B cell (primary cell): ENCODE results near the gene STIM1. TPM values are rescaled to one million over a fixed set of nuclear protein-coding genes. Genes with fewer than 3 reads are reported as not detected.
A peak's percentile ranks its signal among the peaks of the same experiment; 100 is the strongest.

Experiments
- ATAC-seq: fragments of 200-7000 bp; cut with Tn5 transposase; one replicate; pipeline ENCODE4 v1.10.0; 2021; ENCODE audit warnings: low read depth, mild to moderate bottlenecking, moderate number of reproducible peaks, moderate library complexity
- CTCF ChIA-PET: fragments of 350-600 bp; sonication (Branson Sonifier 250); formaldehyde crosslinking; loops from one replicate; lab custom pipeline; 2021; ENCODE audit warnings: antibody characterized with exemption, inconsistent platforms; lab: Charles Lee
- POLR2A ChIA-PET: fragments of 350-600 bp; sonication (Branson Sonifier 250); formaldehyde crosslinking; loops from one replicate; lab custom pipeline; 2021; ENCODE audit warnings: antibody characterized with exemption; lab: Charles Lee
- DNase-seq: peaks from one replicate; pipeline ENCODE4 v3.0.0; 2013
- H2AFZ ChIP-seq: 2 replicates; pipeline ENCODE4 v1.6.1; 2012; ENCODE audit warnings: mild to moderate bottlenecking, low read depth, low read length; ENCODE audit not compliant: insufficient read depth, poor library complexity, severe bottlenecking
- H3K27ac ChIP-seq, 2 donors: 1 replicate in 1 of 2; 2 replicates in 1 of 2; pipeline ENCODE4 v1.5.1; 2012 to 2013; ENCODE audit warnings: low read length in 2 of 2, mild to moderate bottlenecking in 2 of 2, moderate library complexity in 1 of 2
- H3K27me3 ChIP-seq, 4 experiments: fragments of 200-600 bp in 1 of 4; sonication (generic) in 1 of 4; replicated peaks in 1 of 4; 1 replicate in 2 of 4; 2 replicates in 2 of 4; pipeline versions ENCODE4 v1.6.1 to v1.7.0; 2013 to 2016; ENCODE audit warnings: low read length in 3 of 4, mild to moderate bottlenecking in 2 of 4, mixed read lengths in 1 of 4, moderate library complexity in 1 of 4; ENCODE audit not compliant: insufficient read depth in 4 of 4, control insufficient read depth in 3 of 4; ENCODE audit errors: control extremely low read depth in 1 of 4
- H3K36me3 ChIP-seq, 2 experiments: replicated peaks in 1 of 2; 1 replicate in 1 of 2; 2 replicates in 1 of 2; pipeline versions ENCODE4 v1.6.1 to v1.7.1; 2013; ENCODE audit warnings: low read length in 1 of 2; ENCODE audit not compliant: insufficient read depth in 2 of 2, control insufficient read depth in 1 of 2; ENCODE audit errors: control extremely low read depth in 1 of 2, extremely low read depth in 1 of 2
- H3K4me1 ChIP-seq, 2 donors: fragments of 200-600 bp in 1 of 2; sonication (generic) in 1 of 2; 1 replicate in 1 of 2; 2 replicates in 1 of 2; pipeline versions ENCODE4 v1.5.1 to v1.6.1; 2013 to 2017; ENCODE audit warnings: low read length in 2 of 2; ENCODE audit not compliant: control insufficient read depth in 2 of 2, insufficient read depth in 2 of 2
- H3K4me2 ChIP-seq: replicated peaks from 2 replicates; pipeline ENCODE3; 2012; ENCODE audit warnings: mild to moderate bottlenecking, low read depth, low read length; ENCODE audit not compliant: poor library complexity, severe bottlenecking
- H3K4me3 ChIP-seq, 5 experiments: fragments of 200-600 bp in 1 of 5; sonication (generic) in 1 of 5; 1 replicate in 3 of 5; 2 replicates in 2 of 5; pipeline versions ENCODE4 v1.5.1 to v1.7.0; 2011 to 2016; ENCODE audit warnings: low read length in 4 of 5, mild to moderate bottlenecking in 4 of 5, low read depth in 2 of 5, control low read depth in 1 of 5, moderate library complexity in 1 of 5; ENCODE audit not compliant: insufficient read depth in 1 of 5; ENCODE audit errors: control extremely low read depth in 1 of 5, extremely low read depth in 1 of 5
- H3K79me2 ChIP-seq: fragments of 200-600 bp; sonication (generic); one replicate; pipeline ENCODE4 v1.6.0; 2016; ENCODE audit warnings: low read length; ENCODE audit not compliant: control insufficient read depth, insufficient read depth
- H3K9ac ChIP-seq: fragments of 200-600 bp; sonication (generic); 2 replicates; pipeline ENCODE4 v1.6.1; 2017; ENCODE audit warnings: mild to moderate bottlenecking, low read length, moderate library complexity
- H3K9me3 ChIP-seq, 3 donors: one replicate each; pipeline versions ENCODE4 v1.6.1 to v1.7.1; 2013; ENCODE audit warnings: low read length in 2 of 3; ENCODE audit not compliant: control insufficient read depth in 2 of 3, insufficient read depth in 1 of 3; ENCODE audit errors: control extremely low read depth in 1 of 3
- H4K20me1 ChIP-seq: 2 replicates; pipeline ENCODE4 v1.6.0; 2012; ENCODE audit warnings: mild to moderate bottlenecking, low read length; ENCODE audit not compliant: insufficient read depth, control insufficient read depth, poor library complexity, severe bottlenecking
- H3K27ac Mint-ChIP-seq: one replicate; pipeline ENCODE4 v1.8.0; 2021; ENCODE audit warnings: mixed read lengths
- H3K27me3 Mint-ChIP-seq: one replicate; pipeline ENCODE4 v1.8.0; 2021; ENCODE audit warnings: mixed read lengths
- H3K4me1 Mint-ChIP-seq: one replicate; pipeline ENCODE4 v1.8.0; 2021; ENCODE audit warnings: mixed read lengths
- H3K4me3 Mint-ChIP-seq: one replicate; pipeline ENCODE4 v1.8.0; 2021; ENCODE audit warnings: mixed read lengths
- H3K9me3 Mint-ChIP-seq: one replicate; pipeline ENCODE4 v1.8.0; 2022; ENCODE audit warnings: mixed read lengths; ENCODE audit not compliant: insufficient read depth
- EZH2 ChIP-seq: IDR thresholded peaks from 2 replicates; pipeline ENCODE4 v1.6.1; 2012; ENCODE audit warnings: borderline replicate concordance, low read depth, mild to moderate bottlenecking, moderate library complexity, low read length; ENCODE audit not compliant: insufficient read depth, poor library complexity, severe bottlenecking
- WGBS: methylation state at CpG from one replicate; pipeline ENCODE4 v1.1.5; 2013; ENCODE audit warnings: missing lambda C conversion rate; ENCODE audit not compliant: insufficient coverage; 5-methylcytosine and 5-hydroxymethylcytosine counted together
- intact Hi-C: fragments of 100-400 bp; cut with micrococcal nuclease; formaldehyde crosslinking; loops from one replicate; pipeline ENCODE4 v1.10.0; 2022
- polyA plus RNA-seq: library from polyadenylated mRNA; depleted of rRNA; stranded (reverse); fragments of >200 nt; gene quantifications from 2 replicates; pipeline ENCODE4 v1.2.3, GENCODE V29; 2012
- total RNA-seq, 2 donors: library from RNA; stranded (reverse); fragments of 120-200 nt in 1 of 2; gene quantifications; 1 replicate in 1 of 2; 2 replicates in 1 of 2; pipeline versions ENCODE4 v1.2.3 to v1.2.4, GENCODE V29; 2013 to 2022
- TF ChIP-seq, protein P1 (sequence below): fragments of 200-600 bp; IDR thresholded peaks from one replicate; pipeline ENCODE4 v1.8.0; 2022; ENCODE audit warnings: antibody characterized with exemption, mild to moderate bottlenecking

Gene STIM1
- total and polyA plus RNA-seq, 2 donors (not counting 1 experiment from before 2014, with no cell fraction given), result 59.4 to 76.7 TPM

DNA sequence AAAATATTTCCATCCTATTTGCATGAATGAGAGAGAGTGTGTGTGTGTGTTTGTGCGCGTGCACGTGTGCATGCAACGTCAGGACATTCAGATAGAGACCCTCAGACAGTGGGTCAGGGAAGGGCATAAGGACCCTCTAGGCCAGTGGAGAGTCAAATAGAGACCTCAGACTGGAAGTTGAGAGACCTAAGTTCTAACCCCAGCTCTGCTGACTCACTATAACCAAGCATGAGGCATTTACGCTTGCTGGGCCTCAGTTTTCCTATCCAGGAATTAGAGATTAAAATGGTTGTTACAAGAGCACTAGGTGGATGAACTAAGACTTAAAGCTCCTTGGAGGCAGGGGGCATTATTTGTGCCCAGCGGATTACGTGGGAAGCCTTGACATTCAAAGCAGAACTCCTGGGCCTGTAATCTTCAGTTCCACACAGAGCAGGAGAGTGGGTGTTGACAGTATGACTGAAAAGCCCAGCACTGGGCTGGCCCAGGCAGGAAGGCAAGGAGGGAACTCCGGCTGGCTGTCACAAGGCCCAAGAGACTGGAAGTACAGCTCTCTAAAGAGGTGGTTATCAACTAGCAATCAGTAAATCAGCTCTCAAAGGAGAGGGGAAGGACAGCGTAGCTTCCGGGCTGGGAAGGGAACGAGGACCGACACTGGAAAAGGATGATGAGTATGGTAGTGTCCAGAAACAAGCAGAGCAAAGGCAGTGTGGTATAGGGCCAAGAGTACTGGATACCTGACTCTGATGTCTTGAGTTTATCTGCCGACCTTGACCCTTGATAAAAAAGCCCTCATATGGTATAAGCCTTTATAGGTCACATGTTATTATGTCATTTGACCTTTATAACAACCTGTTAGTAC is 23.9 kb upstream of the STIM1 start:
- CTCF ChIA-PET, result interaction anchor here (0.6 to 28.7 kb wide), 5 partner anchors 10 to 241 kb away, joined by 5 to 662 read pairs (median 8); partner anchors contain the start of genes PGAP2, RHOG and STIM1
- peaks cover 64% of the 10 kb centered on the region for H3K4me1 Mint-ChIP-seq
- no peak overlapping the region for H3K4me3 ChIP-seq
- no peak overlapping the region for H3K4me2 ChIP-seq
- WGBS, result 80% methylated on average over 11 of the region's 13 CpGs
- H3K9me3 Mint-ChIP-seq, result no peaks in the 10 kb centered on the region
- DNase-seq (no peak), ATAC-seq (no peak)
- TF ChIP-seq EZH2, result no peak
- TF ChIP-seq, protein P1, sequence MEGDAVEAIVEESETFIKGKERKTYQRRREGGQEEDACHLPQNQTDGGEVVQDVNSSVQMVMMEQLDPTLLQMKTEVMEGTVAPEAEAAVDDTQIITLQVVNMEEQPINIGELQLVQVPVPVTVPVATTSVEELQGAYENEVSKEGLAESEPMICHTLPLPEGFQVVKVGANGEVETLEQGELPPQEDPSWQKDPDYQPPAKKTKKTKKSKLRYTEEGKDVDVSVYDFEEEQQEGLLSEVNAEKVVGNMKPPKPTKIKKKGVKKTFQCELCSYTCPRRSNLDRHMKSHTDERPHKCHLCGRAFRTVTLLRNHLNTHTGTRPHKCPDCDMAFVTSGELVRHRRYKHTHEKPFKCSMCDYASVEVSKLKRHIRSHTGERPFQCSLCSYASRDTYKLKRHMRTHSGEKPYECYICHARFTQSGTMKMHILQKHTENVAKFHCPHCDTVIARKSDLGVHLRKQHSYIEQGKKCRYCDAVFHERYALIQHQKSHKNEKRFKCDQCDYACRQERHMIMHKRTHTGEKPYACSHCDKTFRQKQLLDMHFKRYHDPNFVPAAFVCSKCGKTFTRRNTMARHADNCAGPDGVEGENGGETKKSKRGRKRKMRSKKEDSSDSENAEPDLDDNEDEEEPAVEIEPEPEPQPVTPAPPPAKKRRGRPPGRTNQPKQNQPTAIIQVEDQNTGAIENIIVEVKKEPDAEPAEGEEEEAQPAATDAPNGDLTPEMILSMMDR, result no peak
- intact Hi-C loops, result no loop called here
- no peaks in the 10 kb centered on the region for H3K9me3 ChIP-seq
- H2AFZ ChIP-seq, result no peak overlapping the region
- peaks cover 53 to 61% of the 10 kb centered on the region in 2 donors for H3K4me1 ChIP-seq
- peak overlapping the region in 1 of 2 donors; percentile 66 for H3K27ac ChIP-seq
- H3K27ac Mint-ChIP-seq, result peak overlapping the region; percentile 77
- no peak overlapping the region for H3K9ac ChIP-seq
- H3K27me3 ChIP-seq, result no peaks in the 10 kb centered on the region
- peaks cover 4 to 60% of the 10 kb centered on the region in 2 experiments for H3K36me3 ChIP-seq
- peaks cover 83% of the 10 kb centered on the region for H3K79me2 ChIP-seq
- POLR2A ChIA-PET, result interaction anchor here (0.6 kb wide), 1 partner anchor 9 kb away, joined by 4 read pairs; the partner anchor contains the start of gene RHOG
- no peaks in the 10 kb centered on the region for H3K27me3 Mint-ChIP-seq
- peaks cover 77% of the 10 kb centered on the region for H4K20me1 ChIP-seq
- peak overlapping the region; percentile 42 for H3K4me3 Mint-ChIP-seq

DNA sequence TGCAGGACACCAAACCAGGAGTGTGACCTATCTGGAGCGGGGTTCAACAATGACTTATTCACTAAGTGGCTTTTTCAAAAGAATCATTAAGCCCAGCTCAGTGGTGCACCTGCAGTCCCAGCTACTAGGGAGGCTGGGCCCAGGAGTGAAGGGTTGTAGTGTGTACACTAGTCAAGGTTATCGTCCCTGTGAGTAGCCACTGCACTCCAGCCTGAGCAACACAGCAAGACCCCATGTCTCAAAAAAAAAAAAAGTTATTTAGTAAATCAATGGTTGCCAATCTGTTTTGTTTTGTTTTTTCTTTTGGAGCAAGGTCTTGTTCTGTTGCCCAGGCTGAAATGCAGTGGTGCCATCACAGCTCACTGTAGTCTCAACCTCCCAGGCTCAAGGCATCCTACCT is 22.6 kb upstream of the STIM1 start:
- ChIA-PET CTCF (interaction anchor here (1.0 to 28.7 kb wide), 5 partner anchors 8 to 240 kb away, joined by 3 to 662 read pairs (median 5); partner anchors contain the start of gene STIM1), POLR2A (no interaction called here)
- H3K4me1 ChIP-seq, result peaks cover 64 to 73% of the 10 kb centered on the region in 2 donors
- peak overlapping the region; percentile 35 for H3K4me3 Mint-ChIP-seq
- H4K20me1 ChIP-seq, result peaks cover 78% of the 10 kb centered on the region
- no peak overlapping the region for H2AFZ ChIP-seq
- DNase-seq (no peak), ATAC-seq (no peak)
- H3K4me3 ChIP-seq, result no peak overlapping the region
- H3K27me3 Mint-ChIP-seq, result no peaks in the 10 kb centered on the region
- H3K4me1 Mint-ChIP-seq, result peaks cover 75% of the 10 kb centered on the region
- no peaks in the 10 kb centered on the region for H3K27me3 ChIP-seq
- no peaks in the 10 kb centered on the region for H3K9me3 ChIP-seq
- H3K9me3 Mint-ChIP-seq, result no peaks in the 10 kb centered on the region
- no peak overlapping the region for H3K4me2 ChIP-seq
- peaks cover 4 to 48% of the 10 kb centered on the region in 2 experiments for H3K36me3 ChIP-seq
- no peak for TF ChIP-seq EZH2
- TF ChIP-seq, protein P1, result no peak
- peak overlapping the region in 1 of 2 donors; percentile 66 for H3K27ac ChIP-seq
- WGBS, result 100% methylated on average over 2 of the region's 2 CpGs
- intact Hi-C loops, result no loop called here
- H3K9ac ChIP-seq, result no peak overlapping the region
- H3K79me2 ChIP-seq, result peaks cover 93% of the 10 kb centered on the region
- peak overlapping the region; percentile 77 for H3K27ac Mint-ChIP-seq
